Ecto neural progenitor cell (in vitro differentiated cells): Measurements from ENCODE around the gene KMT2A.
"Not testable (repeated sequence)": the region's sequence is repeated elsewhere in the genome, so short reads cannot be mapped to it uniquely, and the experiment has no call there.

Experiments used
- DNase-seq: peaks from one replicate; pipeline ENCODE4 v3.0.0-alpha.2; 2018; ENCODE audit warnings: low spot score

Gene KMT2A

DNA sequence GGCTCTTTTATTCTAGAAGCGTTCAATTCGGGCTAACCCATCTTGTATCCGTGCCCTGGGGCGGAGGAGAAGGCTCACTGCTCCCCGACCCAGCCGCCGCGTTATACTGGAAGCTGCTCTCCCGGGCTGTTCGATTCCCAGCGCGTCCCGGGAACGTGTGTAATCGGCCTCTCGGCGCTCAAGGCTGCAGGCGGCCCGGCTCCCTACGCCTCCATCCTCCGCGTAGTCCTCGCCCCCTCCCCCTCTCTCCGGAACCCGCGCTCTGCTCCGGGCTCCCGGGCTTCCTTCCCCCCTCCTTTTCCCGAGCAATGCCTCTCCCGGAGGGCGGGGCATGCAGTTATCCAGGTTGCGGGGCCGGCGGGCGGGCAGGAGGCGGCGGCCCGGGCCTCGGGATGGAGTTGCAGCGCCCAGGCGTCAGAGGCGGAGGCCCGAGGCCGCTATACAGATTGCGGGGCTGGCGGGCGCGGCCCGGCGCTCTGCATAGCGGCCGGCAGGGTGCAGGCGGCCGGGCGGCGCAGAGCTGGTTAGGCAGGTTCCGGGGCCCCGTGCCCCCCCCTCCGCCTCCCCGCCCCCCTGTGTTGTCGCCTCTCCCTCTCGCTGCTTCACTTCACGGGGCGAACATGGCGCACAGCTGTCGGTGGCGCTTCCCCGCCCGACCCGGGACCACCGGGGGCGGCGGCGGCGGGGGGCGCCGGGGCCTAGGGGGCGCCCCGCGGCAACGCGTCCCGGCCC is at the start of gene KMT2A:
Gene KMT2A, plus strand, starts transcription at position 600 of the 732 bp plus-strand sequence. Its CDS starts 21 bp downstream, at position 621.
- DNase-seq = peak; percentile 99

DNA sequence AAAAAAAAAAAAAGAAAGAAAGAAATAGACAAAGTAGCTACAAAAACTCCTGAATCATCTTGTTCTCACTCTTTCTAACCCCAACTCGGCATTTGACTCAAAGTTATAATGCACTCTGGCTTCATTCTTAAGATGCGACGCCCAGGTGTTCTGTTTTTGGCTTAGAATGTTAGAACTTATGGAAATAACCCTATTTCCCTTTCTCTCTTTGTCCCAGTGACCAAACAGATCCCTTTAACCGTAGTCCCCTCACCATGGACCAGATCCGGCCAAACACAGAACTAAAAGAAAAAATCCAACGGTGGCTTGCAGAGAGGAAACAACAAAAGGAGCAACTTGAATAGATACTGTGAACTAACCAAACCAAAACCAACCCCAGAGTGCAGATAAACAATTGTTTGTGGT is 40.2 kb upstream of the KMT2A start:
- no peak for DNase-seq

DNA sequence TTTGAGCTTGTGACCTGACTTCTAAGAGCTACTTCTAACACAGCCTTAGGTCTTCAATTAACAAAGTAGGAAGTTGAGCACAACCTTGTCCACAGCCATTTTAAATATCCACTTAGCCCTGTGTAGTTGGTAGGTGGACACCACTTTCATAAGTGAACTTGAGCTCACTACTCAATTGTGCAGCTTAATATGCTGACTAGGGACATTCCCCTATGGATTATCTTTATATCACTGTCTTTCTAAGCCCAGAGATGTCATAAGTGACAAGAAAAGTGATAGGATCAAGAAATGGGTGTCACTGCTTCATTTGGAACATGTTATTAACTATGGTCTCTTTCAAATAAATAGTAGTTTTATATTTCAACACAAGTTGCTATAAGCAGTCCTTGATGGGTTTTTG is 38.8 kb upstream of the KMT2A start:
- no peak for DNase-seq

DNA sequence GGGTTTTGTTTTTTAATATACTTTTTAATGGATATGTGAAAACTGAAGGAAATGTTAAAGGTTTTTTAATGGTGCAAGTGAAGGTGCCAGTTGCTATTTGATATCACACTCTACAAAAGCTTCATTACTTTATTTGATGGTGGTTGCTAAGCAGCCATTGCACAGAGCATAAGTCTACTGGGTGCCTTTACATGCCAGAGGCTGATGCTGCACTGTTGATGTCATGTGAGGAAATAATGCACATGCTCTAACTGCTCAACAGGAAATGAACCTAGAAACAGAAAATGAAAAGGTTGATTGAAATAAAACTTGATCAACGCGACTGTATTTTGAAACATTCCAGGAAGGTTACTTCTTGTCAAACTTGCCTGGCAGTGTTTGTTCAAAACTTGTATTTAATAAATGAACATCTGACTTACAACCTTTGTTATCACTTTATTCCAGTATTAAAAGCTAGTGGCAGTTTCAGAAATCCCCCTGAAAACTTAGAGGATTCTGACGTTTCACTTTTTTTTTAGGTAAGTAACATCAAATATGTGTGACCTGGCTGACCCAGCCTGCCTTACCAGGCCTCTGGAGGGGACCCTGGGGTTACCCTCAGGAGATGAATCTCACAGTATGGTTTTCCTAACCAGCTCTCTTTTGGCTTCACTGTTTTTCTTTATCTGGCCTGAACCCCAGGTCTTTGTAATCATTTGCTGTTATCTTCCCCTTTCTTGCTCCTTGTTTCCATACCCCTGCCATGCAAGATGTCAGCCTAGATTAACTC is 37.3 kb upstream of the KMT2A start:
- no peak for DNase-seq

DNA sequence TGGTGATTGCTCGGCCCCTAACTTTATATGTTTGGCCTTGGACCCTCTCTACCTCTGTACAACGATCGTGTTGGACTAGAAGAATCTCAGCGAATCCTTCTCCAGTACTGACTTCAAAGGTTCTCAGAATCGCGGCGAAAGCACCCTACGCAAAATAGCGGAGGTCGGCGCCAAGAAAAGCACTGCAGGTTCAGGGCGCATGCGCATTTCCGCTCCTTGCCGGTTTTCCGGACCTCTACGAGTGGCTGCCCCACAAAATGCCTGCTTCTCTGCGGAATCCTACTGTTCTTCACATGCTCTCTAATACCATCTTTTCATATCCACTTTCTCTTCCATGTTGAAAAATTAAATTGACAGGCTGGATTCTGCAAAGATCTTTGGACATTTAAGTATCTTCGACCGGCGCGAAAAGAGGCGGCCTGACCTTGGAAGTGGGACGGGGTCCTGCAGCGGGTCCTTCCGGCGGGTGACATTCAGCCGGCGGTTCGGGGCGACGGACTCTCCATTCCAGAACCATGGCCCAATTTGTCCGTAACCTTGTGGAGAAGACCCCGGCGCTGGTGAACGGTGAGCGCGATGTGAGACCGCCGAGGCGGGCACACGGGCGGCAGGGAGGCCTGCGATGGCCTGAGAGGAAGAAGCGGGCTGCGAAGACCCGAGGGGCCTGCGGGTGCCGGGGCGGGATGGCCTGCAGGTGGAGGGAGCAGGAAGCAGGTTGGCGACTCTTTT is 35.0 kb upstream of the KMT2A start, which contains the start of gene ATP5MG:
Gene ATP5MG, plus strand, starts transcription at position 456 of the 729 bp plus-strand sequence. Its CDS starts 60 bp downstream, at position 516.
- DNase-seq = peak; percentile 92

DNA sequence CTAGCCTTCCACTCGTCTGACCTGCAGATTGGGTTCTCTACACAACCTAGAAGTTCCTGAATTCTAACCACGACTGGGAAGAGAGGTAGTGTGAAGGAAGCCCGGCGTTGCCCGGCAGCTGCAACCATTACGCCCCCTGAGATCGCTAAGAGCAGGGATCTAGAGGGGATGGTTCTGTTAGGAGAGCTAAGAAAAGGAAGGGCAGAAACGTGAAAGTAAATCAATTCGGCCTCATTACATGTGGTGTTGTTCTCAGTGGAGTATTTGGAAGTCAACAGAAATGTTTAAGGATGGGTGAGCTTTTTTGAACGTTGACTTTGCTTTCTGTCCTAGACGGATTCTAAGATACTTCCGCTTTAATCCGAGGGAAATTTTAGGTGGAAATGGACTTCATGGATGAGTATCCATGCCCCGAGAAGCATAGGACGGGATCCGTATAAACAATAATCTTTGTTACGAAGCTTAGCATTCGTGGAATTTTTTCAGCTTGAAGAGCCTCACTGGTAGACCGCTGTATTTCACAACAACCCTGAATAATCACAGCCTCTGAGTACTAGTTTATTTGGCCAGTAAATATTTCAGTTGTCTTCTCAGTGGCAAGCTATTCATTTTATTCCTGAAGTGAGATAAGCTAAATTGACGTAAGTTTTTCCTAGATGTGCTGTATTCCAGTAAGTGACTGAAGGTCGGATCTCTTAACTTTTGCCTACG is 34.3 kb upstream of the KMT2A start:
- DNase-seq = no peak

DNA sequence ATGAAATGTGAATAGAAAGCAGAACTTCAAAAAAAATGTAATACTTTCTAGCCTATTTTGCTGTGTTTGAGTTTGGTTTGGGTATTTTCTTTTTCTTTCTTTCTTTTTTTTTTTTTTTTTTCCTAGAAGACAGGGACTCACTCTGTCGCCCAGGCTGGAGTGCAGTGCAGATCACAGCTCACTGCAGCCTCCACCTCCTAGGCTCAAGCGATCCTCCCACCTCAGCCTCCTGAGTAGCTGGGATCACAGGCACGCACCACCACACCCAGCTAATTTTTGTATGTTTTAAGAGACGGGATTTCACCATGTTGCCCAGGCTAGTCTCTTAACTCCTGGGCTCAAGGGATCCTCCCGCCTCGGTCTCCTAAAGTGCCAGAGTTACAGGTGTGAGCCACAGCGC is 33.7 kb upstream of the KMT2A start:
- DNase-seq = not testable (repeated sequence)

DNA sequence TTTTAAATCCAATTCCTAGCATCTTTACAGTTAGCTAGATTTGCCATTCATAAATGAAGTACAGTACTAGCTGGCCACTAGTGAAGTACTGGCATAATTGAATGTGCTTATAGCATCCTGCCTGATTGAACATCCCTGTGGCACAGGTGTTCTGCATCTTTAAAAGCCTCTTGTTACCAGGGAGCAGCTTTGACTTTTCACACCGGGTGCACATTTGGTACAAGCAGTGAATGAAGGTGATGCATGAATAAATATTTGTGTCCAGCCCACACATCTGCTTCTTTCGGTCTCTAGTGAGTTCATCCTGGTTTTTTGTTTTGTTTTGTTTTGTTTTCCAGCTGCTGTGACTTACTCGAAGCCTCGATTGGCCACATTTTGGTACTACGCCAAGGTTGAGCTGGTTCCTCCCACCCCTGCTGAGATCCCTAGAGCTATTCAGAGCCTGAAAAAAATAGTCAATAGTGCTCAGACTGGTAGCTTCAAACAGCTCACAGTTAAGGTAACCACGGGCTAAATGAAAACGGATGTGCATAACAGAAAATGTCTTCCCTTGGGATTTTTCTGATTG is 29.6 kb upstream of the KMT2A start:
- no peak for DNase-seq

DNA sequence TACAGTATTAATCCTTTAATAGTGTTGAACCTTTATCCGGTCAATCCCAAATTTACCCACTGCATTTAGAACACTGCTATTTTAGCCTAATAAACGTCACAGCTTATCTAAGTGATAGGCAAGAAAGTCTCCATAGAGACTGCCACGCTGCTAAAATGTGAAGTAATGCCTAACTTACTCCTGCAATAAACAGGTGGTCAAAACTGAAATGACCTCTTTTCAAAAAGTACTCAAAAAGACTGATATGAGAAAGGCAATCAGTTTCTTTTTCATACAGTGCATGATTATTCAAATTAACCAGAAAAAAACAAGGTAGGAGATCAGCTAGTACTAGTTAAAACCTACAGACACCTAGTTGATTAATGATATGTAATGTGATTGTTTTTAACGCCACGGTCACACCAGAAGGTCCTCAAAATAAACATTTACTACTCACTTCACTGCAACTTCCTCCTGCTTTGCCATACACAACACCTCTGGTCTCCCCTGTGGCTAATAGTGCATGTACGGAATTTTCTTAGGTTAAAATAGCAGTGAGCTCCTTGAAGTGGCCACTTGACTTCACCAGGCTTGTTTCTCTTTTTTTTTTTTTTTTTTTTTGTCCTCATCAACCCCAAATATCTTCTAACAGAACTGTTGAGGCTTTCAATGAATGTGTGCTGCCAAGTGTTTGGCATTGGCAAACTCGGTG is 26.1 kb upstream of the KMT2A start:
- no peak for DNase-seq

DNA sequence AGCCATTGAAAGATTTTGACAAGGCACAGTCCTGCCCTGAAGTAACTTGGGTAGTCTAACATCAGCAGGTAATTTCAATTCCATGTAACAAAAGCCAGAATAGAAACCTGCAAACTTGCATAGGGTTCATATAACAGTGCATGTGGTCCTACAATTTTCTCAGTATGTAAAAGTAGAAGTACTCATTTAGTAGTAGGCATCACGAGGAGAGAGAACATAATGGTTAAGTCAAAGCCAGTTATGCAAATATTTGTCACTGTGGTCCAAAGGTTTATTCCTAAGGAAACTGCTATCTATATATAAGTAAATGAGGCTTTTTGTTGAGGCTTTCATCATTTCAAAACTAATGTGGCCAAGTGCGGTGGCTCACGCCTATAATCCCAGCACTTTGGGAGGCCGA is 24.8 kb upstream of the KMT2A start:
- no peak for DNase-seq

DNA sequence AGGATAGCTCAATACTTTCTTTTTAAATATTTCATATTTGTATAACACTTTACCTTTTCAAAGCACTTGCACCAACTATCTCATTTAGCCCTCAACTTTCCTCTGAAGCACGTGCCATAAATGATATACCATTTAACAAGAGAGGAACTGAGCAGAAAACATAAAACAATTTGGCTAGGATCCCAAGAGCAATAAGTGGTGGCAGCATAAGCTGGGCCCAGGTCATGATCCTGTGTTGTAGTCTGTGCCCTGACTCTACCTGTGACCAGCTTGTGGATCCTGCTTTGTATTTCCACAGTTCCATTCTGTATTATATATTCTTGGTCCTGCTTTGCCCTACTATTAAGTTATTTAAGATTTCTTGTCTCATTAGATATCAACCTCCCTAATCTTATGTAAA is 23.4 kb upstream of the KMT2A start:
- no peak for DNase-seq

DNA sequence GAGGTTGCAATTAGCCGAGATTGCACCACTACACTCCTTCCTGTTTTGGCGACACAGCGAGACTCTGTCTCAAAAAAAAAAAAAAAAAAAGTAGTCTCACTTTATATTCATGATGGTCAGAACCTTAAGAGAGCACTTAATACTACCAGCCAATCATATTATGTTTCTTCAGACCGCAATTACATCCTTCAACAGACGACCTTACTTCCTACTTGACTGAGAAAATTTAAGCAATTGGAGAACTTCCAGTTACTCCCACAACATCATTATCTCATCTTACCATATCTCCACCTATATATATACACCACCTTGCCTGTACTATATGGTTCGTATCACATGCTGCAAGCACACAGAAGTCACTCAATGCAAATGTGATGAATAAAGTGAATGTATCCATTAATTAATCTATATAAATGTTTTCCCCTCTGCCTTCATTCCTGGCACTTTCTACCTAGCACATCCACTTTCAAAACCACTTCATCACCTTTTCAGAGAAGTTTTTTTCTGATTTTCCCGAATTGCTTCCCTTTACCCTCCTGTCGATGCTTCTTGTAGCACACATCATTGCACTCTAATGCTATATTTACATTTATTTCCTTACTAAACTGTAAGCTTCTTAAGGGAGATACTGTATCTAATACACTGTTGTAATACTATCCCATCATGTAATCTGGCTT is 21.1 kb upstream of the KMT2A start:
- DNase-seq = no peak

DNA sequence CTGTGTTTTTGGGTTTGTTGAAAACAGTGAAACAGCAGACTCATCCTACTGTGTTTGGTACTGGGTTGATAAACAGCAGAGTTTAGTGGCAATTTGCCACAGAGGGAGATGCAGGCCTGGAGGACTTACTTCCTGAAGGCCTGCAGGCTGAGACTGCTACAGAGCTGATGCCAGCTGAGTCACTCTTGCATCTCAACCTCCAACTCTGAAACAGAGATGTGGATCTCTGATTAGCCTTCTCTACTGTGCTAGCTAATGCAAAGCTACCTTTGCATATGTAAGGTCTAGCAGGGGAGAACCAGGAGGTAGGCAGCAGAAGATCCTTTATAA is 20.6 kb upstream of the KMT2A start:
- DNase-seq = no peak

DNA sequence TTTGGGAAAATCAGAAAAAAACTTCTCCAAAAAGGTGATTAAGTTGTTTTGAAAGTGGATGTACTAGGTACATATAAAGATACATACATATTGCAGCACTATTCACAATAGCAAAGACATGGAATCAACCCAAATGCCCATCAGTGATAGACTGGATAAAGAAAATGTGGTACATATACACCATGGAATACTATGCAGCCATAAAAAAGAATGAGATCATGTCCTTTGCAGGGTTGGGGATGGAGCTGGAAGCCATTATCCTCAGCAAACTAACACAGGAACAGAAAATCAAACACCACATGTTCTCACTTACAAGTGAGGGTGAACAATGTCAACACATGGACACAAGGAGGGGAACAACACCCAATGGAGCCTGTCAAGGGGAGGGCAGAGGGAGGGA is 19.4 kb upstream of the KMT2A start:
- DNase-seq = not testable (repeated sequence)

DNA sequence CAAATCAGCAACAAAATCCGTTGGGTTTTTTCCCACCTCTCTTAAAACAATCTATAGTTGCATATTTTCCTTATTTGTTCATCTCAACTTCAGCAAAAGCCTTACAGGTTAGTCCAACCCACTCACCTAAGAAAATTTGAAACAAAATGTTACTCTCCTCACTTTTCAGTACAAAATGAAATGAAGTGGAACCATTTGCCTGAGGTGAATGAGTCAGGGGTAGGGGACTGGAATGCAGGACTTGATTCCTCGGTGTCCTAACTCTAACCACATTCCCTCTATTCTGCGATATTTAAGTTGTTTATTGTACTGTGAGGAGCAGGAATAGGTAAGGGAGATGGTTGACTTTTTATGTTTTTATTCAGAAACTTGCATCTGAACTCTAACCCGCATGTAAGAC is 18.5 kb upstream of the KMT2A start:
- no peak for DNase-seq

DNA sequence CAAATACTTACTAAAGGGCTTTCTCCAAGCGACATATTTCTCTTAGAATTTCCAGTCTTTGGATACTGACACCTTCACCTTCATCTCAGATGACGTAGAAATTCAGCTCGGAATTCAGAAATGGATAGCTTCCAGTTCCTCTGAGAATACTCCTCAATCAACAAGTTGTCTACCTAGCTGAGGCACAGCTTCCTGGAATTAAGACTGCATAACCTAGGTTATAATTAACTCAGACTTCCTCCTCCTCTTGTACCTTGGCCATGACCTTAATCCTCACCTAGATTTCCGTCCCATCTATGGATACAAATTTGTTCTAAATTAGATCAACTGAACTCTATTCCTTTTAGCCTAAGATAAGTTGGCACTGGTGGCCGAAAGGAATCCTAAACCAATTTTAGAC is 17.5 kb upstream of the KMT2A start:
- DNase-seq = no peak

DNA sequence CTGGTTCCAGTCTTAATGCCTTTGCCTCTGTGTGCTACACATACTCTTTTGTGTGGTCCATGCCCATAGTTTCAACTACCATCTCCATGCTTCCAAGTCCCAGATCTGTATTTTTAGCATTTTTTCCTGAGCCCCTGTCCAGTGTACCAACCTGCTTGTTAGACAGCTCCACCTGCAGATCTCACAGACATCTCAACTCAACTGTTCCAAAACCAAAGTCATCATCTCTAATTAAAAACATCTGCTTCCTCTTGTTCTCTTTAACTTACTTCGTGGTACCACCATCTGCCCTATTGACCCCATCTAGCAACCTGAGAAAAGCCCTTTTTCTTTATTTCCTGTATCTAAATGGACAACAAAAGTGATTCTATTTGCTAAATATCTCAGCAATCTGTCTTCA is 8.6 kb upstream of the KMT2A start:
- no peak for DNase-seq

DNA sequence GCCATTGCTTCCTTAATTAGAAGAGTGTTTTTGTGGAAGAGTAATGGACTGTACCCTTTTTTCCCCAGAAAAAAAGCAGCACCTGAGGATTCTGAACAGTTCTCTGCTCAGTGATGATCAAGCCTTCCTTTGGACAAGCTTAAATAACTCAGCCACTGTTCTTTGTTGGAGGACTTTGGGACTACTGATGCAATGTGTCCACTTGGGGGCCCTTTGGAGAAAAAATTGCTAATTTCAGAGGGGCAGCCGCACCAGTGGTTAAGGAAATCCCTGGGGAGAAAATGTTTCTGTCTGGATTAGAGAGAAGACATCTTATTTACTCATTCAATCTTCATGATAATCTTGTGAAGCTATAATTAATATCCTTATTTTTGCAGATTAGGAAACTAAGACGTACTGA is 5.3 kb upstream of the KMT2A start:
- DNase-seq = no peak

DNA sequence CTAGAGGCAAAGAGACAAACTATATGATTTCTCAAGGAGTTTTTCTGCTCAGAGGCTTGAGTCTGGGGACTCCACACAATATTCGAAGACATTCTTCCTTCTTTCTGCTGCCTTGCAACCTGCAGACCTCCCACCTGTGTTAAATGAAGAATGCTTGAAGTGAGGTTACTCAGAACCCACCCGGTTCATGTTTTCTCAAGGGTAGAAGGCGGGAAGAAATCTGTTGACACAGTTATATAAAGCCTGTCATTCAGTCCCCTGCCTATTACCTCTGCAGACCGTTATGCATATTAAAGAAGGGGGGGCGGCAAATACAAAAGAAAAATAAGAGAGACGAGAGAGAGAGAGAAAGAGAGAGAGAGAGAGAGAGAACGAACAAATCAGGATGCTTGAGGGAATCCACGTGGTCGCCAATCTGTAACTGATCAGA is 2.2 kb upstream of the KMT2A start:
- DNase-seq = no peak

DNA sequence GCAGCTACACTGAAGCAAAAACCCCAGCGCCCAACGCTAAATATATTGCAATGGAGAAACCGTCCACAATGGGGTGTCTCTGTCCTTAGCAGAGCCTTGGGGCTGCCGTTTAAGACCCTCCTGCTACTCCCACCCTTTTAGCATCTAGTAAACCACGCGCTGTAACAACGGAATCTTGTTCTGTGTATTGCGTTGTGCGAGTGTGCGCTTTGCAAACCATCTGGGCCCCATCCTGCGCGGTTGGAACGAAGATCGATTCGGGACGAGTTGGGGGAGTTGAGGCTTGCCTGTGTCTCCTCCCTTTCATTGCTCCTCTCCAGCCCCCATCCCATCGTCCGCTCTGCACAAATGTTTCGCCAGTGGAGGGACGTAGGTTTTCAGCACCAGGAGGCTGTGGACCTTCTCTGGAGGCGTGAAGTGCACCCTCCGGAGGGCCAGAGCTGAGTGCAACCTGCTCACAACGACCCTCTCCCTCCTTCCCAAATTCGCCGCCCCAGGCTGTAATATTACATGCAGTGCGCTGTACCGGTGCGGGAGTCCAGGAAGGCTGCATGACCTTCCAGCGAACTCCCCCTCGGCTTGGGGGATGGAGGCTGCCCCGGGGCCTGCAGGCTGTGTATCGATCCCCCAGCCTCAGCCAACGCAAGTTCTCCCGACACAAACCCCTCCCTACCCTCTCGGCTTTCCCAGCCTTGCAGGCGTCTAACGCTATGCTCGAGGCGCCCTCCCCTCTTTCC is 1.6 kb upstream of the KMT2A start:
- peak; percentile 84 for DNase-seq
